ENCODE measurements around the gene NACC2.

DNA sequence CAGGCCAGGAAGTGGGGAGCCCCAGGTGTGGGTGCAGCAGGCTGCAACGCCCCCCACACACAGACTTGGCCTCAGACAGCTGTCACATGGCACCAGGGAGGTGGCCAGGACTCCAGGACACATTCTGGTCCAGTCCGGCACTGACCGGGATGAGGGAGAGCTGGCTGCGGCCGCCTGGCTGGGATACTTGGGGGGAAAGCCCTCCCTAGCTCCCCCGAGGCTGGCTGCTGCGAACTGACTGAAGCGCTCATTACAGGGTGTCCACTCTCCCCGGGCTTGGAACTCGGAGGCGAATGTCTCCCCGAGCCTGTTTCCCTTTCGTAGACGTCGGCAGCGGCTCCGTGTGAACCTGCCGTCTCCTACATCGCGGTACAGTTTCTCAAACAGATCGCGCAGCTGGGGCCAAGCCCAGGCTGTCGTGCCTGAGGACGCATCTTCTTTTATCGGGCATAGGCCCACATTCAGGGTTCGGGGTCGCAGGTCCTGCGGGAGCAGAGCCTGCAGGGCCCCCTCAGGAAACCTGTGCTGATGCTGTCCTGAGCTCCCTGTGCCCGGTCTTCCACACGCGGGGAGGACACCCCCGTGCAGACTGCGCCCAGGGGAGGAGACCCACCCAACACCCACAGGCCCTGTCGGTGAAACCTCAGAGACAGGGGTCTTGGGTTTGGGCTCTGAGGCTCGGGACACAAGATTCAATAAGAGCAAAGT lies 19.8 kb downstream of the NACC2 start:
- TF ChIP-seq ISL1 (CRISPR knock-in tag; IDR thresholded peaks at IDR 0.05) (no peak), TCF4 (CRISPR knock-in tag; IDR thresholded peaks at IDR 0.05; ENCODE audit: borderline replicate concordance) (no peak), PPARA (CRISPR knock-in tag; IDR thresholded peaks at IDR 0.05; ENCODE audit: borderline replicate concordance) (no peak), RARB (CRISPR knock-in tag; IDR thresholded peaks at IDR 0.05) (no peak), ARNTL (CRISPR knock-in tag; IDR thresholded peaks at IDR 0.05; ENCODE audit: borderline replicate concordance, low read depth) (no peak), GLIS3 (CRISPR knock-in tag; IDR thresholded peaks at IDR 0.05) (no peak), PATZ1 (CRISPR knock-in tag; IDR thresholded peaks at IDR 0.05; ENCODE audit: borderline replicate concordance) (no peak), ESRRG (CRISPR knock-in tag; IDR thresholded peaks at IDR 0.05) (no peak), ZNF565 (CRISPR knock-in tag; conservative IDR thresholded peaks at IDR 0.05; ENCODE audit: low read depth) (no peak)
- TF ChIP-seq, protein P1, sequence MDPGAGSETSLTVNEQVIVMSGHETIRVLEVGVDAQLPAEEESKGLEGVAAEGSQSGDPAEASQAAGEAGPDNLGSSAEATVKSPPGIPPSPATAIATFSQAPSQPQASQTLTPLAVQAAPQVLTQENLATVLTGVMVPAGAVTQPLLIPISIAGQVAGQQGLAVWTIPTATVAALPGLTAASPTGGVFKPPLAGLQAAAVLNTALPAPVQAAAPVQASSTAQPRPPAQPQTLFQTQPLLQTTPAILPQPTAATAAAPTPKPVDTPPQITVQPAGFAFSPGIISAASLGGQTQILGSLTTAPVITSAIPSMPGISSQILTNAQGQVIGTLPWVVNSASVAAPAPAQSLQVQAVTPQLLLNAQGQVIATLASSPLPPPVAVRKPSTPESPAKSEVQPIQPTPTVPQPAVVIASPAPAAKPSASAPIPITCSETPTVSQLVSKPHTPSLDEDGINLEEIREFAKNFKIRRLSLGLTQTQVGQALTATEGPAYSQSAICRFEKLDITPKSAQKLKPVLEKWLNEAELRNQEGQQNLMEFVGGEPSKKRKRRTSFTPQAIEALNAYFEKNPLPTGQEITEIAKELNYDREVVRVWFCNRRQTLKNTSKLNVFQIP (CRISPR knock-in tag; IDR thresholded peaks at IDR 0.05; ENCODE audit: borderline replicate concordance, low read depth), result no peak
- TF ChIP-seq, protein P2, sequence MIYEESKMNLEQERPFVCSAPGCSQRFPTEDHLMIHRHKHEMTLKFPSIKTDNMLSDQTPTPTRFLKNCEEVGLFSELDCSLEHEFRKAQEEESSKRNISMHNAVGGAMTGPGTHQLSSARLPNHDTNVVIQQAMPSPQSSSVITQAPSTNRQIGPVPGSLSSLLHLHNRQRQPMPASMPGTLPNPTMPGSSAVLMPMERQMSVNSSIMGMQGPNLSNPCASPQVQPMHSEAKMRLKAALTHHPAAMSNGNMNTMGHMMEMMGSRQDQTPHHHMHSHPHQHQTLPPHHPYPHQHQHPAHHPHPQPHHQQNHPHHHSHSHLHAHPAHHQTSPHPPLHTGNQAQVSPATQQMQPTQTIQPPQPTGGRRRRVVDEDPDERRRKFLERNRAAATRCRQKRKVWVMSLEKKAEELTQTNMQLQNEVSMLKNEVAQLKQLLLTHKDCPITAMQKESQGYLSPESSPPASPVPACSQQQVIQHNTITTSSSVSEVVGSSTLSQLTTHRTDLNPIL (CRISPR knock-in tag; IDR thresholded peaks at IDR 0.05; ENCODE audit: low read depth), result no peak
